Panc1 (cell line): ENCODE results near the gene SLC9A9. TPM values are rescaled to one million over a fixed set of nuclear protein-coding genes. Genes with fewer than 3 reads are reported as not detected.

Experiments used
- ATAC-seq: fragments of 200-7000 bp; cut with Tn5 transposase; 2 replicates; pipeline ENCODE4 v1.9.1; 2020; ENCODE audit warnings: mild to moderate bottlenecking, moderate library complexity
- BruUV-seq: library from RNA; stranded (reverse); fragments of 400-500 nt; replicated peaks from 2 replicates; lab custom pipeline; 2021; lab: Mats Ljungman, UMichigan
- CTCF ChIA-PET: fragments of 300-600 bp; sonication (Branson Sonifier 250); formaldehyde crosslinking; loops from one replicate; lab custom pipeline; 2022; ENCODE audit warnings: antibody characterized with exemption; lab: Charles Lee
- POLR2A ChIA-PET: fragments of 300-600 bp; sonication (Branson Sonifier 250); formaldehyde crosslinking; loops from one replicate; lab custom pipeline; 2022; ENCODE audit warnings: antibody characterized with exemption; lab: Charles Lee
- DNase-seq: peaks from one replicate; pipeline ENCODE4 v3.0.0-alpha.2; 2010; ENCODE audit warnings: low read depth, low spot score
- H3K27ac ChIP-seq: 2 replicates; pipeline ENCODE4 v1.5.1; 2011; ENCODE audit warnings: mild to moderate bottlenecking, low read length, inconsistent platforms
- H3K27me3 ChIP-seq: fragments of 200-500 bp; sonication (Bioruptor generic); 2 replicates; pipeline ENCODE4 v1.6.0; 2014; ENCODE audit warnings: low read length, inconsistent platforms; ENCODE audit not compliant: control insufficient read depth, insufficient read depth
- H3K36me3 ChIP-seq: fragments of 200-500 bp; sonication (Bioruptor generic); 2 replicates; pipeline ENCODE4 v1.5.1; 2014; ENCODE audit warnings: inconsistent platforms, mild to moderate bottlenecking, low read length, moderate library complexity; ENCODE audit not compliant: control insufficient read depth, insufficient read depth
- H3K4me1 ChIP-seq: 2 replicates; pipeline ENCODE4 v1.5.1; 2011; ENCODE audit warnings: inconsistent platforms, mild to moderate bottlenecking, low read length, moderate library complexity; ENCODE audit not compliant: control insufficient read depth, insufficient read depth
- H3K4me3 ChIP-seq, 2 experiments: 2 replicates each; pipeline ENCODE4 v1.5.1; 2011 to 2012; ENCODE audit warnings: low read depth in 2 of 2, low read length in 2 of 2, mild to moderate bottlenecking in 2 of 2, inconsistent platforms in 1 of 2, moderate library complexity in 1 of 2
- H3K9me3 ChIP-seq: fragments of 200-500 bp; sonication (Bioruptor generic); 2 replicates; pipeline ENCODE4 v1.5.1; 2014; ENCODE audit warnings: low read depth, mild to moderate bottlenecking, inconsistent platforms, low read length, moderate library complexity; ENCODE audit not compliant: control insufficient read depth, insufficient read depth
- CTCF ChIP-seq: fragments of 450-650 bp; IDR thresholded peaks from 2 replicates; pipeline ENCODE4 v1.5.1; 2017; ENCODE audit warnings: mild to moderate bottlenecking
- POLR2AphosphoS5 ChIP-seq: IDR thresholded peaks from 2 replicates; pipeline ENCODE4 v1.6.1; 2012; ENCODE audit warnings: mild to moderate bottlenecking, low read depth, low read length, moderate library complexity
- REST ChIP-seq, 2 experiments: IDR thresholded peaks; 2 replicates each; pipeline ENCODE4 v1.6.1; 2011 to 2012; ENCODE audit warnings: low read depth in 2 of 2, control low read depth in 1 of 2, low read length in 1 of 2, mild to moderate bottlenecking in 1 of 2, moderate library complexity in 1 of 2; ENCODE audit not compliant: insufficient read depth in 1 of 2
- SIN3A ChIP-seq: IDR thresholded peaks from 2 replicates; pipeline ENCODE4 v1.6.1; 2012; ENCODE audit warnings: low read depth, mild to moderate bottlenecking, low read length, moderate library complexity, borderline replicate concordance; ENCODE audit not compliant: insufficient read depth
- TCF7L2 ChIP-seq: IDR thresholded peaks from 2 replicates; pipeline ENCODE4 v1.6.1; 2011; ENCODE audit warnings: mild to moderate bottlenecking, low read depth, low read length, inconsistent platforms
- in situ Hi-C: cut with HindIII; loops from 2 replicates; pipeline ENCODE4 v1.10.0; 2016; ENCODE audit warnings: low sequenced_read_pairs, low pct_unique_long_range_greater_than_20kb
- intact Hi-C: fragments of 100-400 bp; cut with micrococcal nuclease; formaldehyde crosslinking; loops from one replicate; pipeline ENCODE4 v1.10.0; 2022; ENCODE audit not compliant: unreplicated experiment
- total RNA-seq: library from RNA; stranded (reverse); gene quantifications from one replicate; pipeline ENCODE4 v1.2.1, GENCODE V29; 2021; ENCODE audit not compliant: unreplicated experiment

Gene SLC9A9
- total RNA-seq, 1 experiment from 2014 or later, result not detected

- no peaks in the 10 kb centered on the region for H3K36me3 ChIP-seq
- ATAC-seq (no peak), DNase-seq (no peak)
- TF ChIP-seq SIN3A (no peak), TCF7L2 (no peak), REST (IDR thresholded peaks at IDR 0.05; ENCODE audit: insufficient read depth in 1 of 2, low read depth in 2 of 2, low read length in 1 of 2) (no peak), CTCF (no peak), POLR2AphosphoS5 (no peak)
- ChIA-PET CTCF (no interaction called here), POLR2A (no interaction called here)
- H3K4me3 ChIP-seq, result no peak overlapping the region
- H3K27ac ChIP-seq, result no peak overlapping the region
- in situ Hi-C loops (no loop called here), intact Hi-C loops (no loop called here)
- no TSS peak for BruUV-seq
- no peaks in the 10 kb centered on the region for H3K27me3 ChIP-seq
- no peaks in the 10 kb centered on the region for H3K4me1 ChIP-seq
- no peaks in the 10 kb centered on the region for H3K9me3 ChIP-seq
Observed at GRCh38 chr3:143821862-143822261, 26.4 kb downstream of the SLC9A9 start.

- no peak overlapping the region for H3K4me3 ChIP-seq
- TF ChIP-seq TCF7L2, result no peak
- no peak for TF ChIP-seq SIN3A
- TF ChIP-seq POLR2AphosphoS5, result no peak
- TF ChIP-seq REST (IDR thresholded peaks at IDR 0.05; ENCODE audit: insufficient read depth in 1 of 2, low read depth in 2 of 2, low read length in 1 of 2), result no peak
- no peak for TF ChIP-seq CTCF
- H3K4me1 ChIP-seq, result no peaks in the 10 kb centered on the region
- ATAC-seq (no peak), DNase-seq (no peak)
- BruUV-seq, result no TSS peak
- in situ Hi-C loops (no loop called here), intact Hi-C loops (no loop called here)
- POLR2A ChIA-PET, result no interaction called here
- no peaks in the 10 kb centered on the region for H3K27me3 ChIP-seq
- H3K36me3 ChIP-seq, result no peaks in the 10 kb centered on the region
- CTCF ChIA-PET, result no interaction called here
- H3K9me3 ChIP-seq, result no peaks in the 10 kb centered on the region
- no peak overlapping the region for H3K27ac ChIP-seq
Observed at GRCh38 chr3:143820466-143821221, 27.6 kb downstream of the SLC9A9 start.
